ENCODE data around the gene FXYD1. TPM values are rescaled to one million over a fixed set of nuclear protein-coding genes. Genes with fewer than 3 reads are reported as not detected.
"Not testable (repeated sequence)": the region's sequence is repeated elsewhere in the genome, so short reads cannot be mapped to it uniquely, and the experiment has no call there.

The FXYD1 gene
- 50.2 TPM for total RNA-seq

- DNase-seq (ENCODE audit: low spot score): no peak
Observed at GRCh38 chr19:35138305-35138892, at the start of gene FXYD1. Gene FXYD1 (plus strand): TSS chr19:35138824. CDS start chr19:35140080, 1,256 bp downstream.

GRCh38 chr19:35089554-35089953 lies 49.1 kb upstream of the FXYD1 start:
- no peak for DNase-seq (ENCODE audit: low spot score)

GRCh38 chr19:35090160-35090505 lies 48.5 kb upstream of the FXYD1 start:
- DNase-seq (ENCODE audit: low spot score): no peak

GRCh38 chr19:35090506-35091214 lies 48.0 kb upstream of the FXYD1 start:
- DNase-seq (ENCODE audit: low spot score): peak; percentile 62

GRCh38 chr19:35093430-35093829 lies 45.2 kb upstream of the FXYD1 start:
- no peak for DNase-seq (ENCODE audit: low spot score)

- no peak for DNase-seq (ENCODE audit: low spot score)
Observed at GRCh38 chr19:35093941-35094647, 44.5 kb upstream of the FXYD1 start.

GRCh38 chr19:35094656-35095055 lies 44.0 kb upstream of the FXYD1 start:
- no peak for DNase-seq (ENCODE audit: low spot score)

- DNase-seq (ENCODE audit: low spot score): no peak
Observed at GRCh38 chr19:35095667-35096368, 42.8 kb upstream of the FXYD1 start.

- DNase-seq (ENCODE audit: low spot score): peak; percentile 61
Observed at GRCh38 chr19:35098413-35099049, 40.1 kb upstream of the FXYD1 start.

GRCh38 chr19:35099155-35099896 lies 39.3 kb upstream of the FXYD1 start:
- DNase-seq (ENCODE audit: low spot score): no peak

GRCh38 chr19:35099897-35100275 lies 38.7 kb upstream of the FXYD1 start:
- DNase-seq (ENCODE audit: low spot score): no peak

- DNase-seq (ENCODE audit: low spot score): no peak
Observed at GRCh38 chr19:35100588-35101533, 37.8 kb upstream of the FXYD1 start.

- not testable (repeated sequence) for DNase-seq (ENCODE audit: low spot score)
Observed at GRCh38 chr19:35101949-35102348, 36.7 kb upstream of the FXYD1 start.

- not testable (repeated sequence) for DNase-seq (ENCODE audit: low spot score)
Observed at GRCh38 chr19:35103614-35104013, 35.0 kb upstream of the FXYD1 start.

GRCh38 chr19:35104361-35104760 lies 34.3 kb upstream of the FXYD1 start:
- DNase-seq (ENCODE audit: low spot score): no peak

- DNase-seq (ENCODE audit: low spot score): no peak
Observed at GRCh38 chr19:35105047-35105410, 33.6 kb upstream of the FXYD1 start.

- no peak for DNase-seq (ENCODE audit: low spot score)
Observed at GRCh38 chr19:35105411-35106290, 33.0 kb upstream of the FXYD1 start.

- DNase-seq (ENCODE audit: low spot score): no peak
Observed at GRCh38 chr19:35106291-35106583, 32.4 kb upstream of the FXYD1 start.

GRCh38 chr19:35106898-35107541 lies 31.6 kb upstream of the FXYD1 start:
- DNase-seq (ENCODE audit: low spot score): no peak

Data from ureter (tissue), 1 donor.